Dedifferentiated amniotic fluid mesenchymal stem cell (primary cell): ENCODE results near the gene WDSUB1.
A peak's percentile ranks its signal among the peaks of the same experiment; 100 is the strongest.

ENCODE experiments used
- DNase-seq: peaks from one replicate; pipeline ENCODE4 v3.0.0-alpha.2; 2016; ENCODE audit errors: extremely low spot score

Gene WDSUB1, protein sequence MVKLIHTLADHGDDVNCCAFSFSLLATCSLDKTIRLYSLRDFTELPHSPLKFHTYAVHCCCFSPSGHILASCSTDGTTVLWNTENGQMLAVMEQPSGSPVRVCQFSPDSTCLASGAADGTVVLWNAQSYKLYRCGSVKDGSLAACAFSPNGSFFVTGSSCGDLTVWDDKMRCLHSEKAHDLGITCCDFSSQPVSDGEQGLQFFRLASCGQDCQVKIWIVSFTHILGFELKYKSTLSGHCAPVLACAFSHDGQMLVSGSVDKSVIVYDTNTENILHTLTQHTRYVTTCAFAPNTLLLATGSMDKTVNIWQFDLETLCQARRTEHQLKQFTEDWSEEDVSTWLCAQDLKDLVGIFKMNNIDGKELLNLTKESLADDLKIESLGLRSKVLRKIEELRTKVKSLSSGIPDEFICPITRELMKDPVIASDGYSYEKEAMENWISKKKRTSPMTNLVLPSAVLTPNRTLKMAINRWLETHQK

DNA sequence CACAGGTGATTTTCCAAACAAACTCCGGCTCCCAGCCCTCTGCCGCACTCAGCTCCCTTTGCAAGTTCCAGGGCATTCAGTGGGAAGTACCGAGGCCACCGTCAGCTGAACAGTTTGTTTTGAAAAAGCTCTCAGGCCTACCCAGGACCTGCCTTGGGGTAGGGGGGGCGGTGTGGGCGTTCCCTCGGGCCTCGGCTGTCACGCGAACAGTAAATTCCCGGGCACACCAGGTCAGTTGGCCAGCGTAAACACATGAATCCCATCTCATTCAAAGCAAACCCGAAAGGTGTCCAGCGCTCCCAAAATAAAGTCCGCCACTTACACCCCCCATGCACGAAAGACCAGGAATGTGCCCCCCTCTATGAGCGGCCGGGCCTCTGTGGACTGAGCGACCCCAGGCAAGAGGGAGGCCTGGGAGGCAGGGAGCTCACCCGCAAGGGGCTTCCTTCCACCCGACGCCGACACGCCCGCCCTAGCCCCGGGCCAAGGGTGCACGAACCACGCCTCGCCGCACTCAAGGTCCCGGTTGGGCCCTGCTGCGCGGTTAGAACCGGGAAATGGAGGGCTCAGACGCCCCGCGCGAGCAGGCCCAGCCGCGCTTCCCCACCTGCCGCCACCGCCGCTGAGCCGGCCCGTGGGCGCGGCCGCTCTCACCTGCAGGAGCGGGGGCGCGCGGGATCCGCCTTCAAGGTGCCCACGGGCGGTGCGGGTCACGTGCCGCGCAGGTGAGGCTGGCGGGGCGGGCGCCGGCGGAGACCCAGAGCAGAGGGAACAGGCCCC lies at the start of gene WDSUB1:
Gene WDSUB1, minus strand, starts transcription at position 775 of the 780 bp plus-strand sequence. CDS start 3,634 bp downstream, outside the sequence.
- DNase-seq = peak; percentile 56

DNA sequence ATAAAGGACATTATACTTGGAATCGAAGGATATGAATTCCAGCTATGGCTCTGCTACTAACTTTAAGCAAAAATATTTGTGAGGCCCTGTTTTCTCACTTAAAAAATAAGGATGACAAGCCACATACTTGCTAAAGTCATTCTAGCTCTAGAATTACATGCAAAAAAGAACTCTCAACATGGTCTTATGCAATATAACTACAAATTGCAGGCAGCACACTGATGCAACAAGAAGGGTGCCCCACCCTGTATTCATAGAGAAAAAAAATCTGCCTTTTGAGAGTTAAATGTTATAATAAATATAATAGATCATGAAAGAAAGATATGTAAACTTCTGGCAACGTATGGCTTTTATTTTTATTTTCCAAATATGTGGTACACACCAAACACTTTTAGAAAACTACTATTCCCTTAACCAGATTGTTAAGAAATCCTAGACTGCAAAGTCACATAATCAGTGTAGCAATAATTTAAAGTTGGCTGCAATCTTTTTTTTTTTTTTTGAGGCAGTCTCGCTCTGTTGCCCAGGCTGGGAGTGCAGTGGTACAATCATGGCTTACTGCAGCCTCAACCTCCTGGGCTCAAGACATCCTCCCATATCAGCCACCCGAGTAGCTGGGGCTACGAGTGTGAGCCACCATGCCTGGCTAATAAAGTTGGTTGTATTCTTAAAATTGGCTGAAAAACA lies 40.2 kb upstream of the WDSUB1 start:
- DNase-seq = peak; percentile 96

DNA sequence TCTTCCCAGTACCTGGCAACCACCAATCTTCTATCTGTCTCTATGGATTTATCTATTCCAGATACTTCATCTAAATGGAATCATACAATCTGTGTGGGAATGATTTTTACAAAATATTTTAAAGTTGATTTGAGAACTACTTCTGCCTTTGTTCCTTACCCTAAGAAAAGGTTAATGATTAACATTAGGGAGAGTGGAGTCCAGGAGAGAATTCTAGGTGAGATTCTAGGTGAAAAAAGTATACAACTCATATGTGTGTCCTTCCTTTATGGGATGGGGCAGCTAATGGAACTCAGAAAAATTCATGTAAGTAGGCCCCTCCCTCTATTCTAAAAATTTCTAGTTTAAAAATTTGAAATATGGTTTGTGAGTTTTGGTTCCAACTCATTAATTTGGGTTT lies 35.9 kb upstream of the WDSUB1 start:
- no peak for DNase-seq

DNA sequence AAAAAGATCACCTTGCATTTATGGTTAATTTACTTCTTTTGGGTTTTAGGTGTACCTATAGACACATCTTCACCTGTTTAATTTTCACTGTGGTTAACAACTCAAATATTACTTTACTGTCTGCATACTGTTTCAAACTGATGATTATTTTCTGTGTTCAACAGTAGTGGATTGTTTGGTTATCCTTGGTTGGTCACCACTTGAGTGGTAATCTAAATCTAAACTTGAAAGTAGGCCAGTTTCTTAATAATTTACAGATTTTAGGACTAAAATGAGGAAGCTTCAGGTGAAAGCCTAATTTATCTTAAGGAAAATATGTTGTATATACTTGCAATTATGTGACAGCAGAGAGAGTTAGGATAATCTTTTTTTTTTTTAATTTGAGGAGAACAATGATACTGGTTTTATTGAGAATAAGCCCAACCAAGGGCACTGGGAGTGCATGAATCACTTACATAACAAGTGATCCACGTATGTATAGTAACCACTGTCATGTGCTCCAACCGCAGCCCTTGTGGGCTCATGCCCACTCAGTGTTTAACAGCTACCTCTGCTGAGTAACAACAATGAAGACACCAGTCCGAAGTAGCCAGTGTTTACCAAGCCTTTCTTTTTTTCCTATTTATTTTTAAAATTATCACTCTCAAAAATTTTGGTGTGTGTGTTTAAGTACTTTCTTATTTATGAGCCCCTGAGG lies 31.0 kb upstream of the WDSUB1 start:
- no peak for DNase-seq

DNA sequence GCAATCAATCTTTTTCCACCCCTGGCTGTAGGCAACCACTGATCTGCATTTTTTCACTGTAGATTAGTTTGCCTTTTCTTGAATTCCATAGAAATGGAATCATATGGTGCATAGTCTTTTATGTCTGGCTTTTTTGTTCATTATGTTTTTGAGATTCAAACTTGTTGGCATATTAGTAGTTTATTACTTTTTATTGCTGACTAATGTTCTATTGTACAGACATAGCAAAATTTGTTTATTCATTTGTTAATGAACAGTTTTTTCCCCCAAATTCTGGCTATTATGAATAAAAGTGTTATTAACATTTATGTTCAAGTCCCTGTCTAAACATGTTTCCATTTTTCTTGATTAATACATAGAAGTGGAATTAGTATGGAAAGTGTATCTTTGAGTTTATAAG lies 21.4 kb upstream of the WDSUB1 start:
- no peak for DNase-seq

DNA sequence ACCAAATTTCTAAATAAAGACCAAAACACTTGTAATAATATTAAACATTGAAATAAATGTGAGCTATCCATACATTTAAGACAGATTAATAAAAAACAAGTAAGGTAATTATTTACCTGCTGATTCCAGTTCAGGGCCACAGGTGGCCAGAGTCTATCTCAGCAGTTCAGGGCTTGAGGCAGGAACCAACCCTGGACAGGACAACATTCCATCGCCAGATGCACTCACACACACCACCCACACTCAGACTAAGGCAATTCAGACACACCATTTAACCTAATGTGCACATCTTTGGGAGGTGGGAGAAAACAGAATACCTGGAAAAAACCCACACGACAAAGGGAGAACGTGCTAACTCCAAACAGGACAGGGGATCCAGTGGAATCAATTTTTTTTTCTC lies 14.1 kb upstream of the WDSUB1 start:
- no peak for DNase-seq

DNA sequence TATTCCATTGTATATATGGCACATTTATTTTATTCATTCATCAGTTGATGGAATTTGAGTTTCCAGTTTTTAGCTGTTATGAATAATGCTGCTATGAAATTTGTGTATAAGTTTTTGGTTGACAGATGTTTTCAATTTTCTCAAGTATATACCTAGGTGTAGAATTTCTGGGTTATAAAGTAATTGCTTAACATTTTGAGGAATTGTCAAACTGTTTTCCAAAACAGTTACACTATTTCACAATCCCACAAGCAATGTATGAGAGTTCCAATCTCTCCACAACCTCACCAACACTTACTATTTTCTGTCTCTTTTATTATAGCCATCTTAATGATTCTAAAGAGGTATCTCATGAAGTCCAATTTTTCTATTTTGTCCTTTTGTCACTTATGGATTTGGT lies 12.5 kb upstream of the WDSUB1 start:
- no peak for DNase-seq

DNA sequence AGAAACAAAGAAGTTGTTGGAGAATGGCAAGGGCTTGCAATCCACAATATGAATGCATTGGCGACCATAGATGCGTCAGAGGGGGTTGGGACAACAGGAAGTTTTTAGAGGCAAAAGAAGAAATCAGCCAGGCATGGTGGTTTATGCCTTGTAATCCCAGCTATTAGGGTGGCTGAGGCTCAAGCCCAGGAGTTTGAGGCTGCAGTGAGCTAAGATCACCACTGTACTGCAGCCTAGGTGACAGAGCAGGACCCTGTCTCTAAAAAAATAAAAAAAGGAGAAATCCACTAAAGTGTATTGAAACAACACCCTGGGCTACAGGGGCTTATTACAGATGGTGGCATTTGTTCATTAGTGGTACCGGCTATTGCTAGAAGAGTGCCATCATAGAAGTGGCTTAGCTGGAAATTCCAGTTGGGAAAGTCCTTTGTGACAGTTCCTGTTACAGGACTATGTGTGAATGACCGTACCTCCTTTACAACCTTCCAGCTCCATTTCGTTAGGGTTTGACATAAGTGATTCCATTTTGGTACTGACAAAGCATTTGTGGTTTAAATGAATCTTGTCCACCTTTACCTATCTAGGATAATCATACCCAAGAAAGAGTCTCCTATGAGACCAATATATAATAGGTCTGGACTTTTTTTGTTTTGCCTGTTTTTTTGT lies 10.7 kb upstream of the WDSUB1 start:
- DNase-seq = no peak

DNA sequence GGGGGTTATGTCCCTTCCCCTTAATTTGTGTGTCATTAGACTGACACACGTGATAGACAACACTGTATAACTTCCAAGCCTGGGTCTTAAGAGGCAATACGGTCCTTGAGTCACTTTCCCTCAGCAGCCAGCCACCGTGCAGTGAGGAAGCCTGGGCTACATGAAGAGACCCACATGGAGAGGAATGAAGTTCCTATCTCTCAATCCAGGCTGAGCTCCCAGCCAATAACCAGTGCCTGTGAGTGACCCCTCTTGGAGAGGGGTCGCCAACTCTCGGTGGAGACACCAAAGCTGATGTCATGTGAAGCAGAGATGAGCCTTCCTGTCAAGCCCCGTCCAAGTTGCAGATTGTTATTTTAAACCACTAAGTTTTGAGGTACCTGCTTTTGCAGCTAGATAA lies 5.7 kb upstream of the WDSUB1 start:
- DNase-seq = no peak

DNA sequence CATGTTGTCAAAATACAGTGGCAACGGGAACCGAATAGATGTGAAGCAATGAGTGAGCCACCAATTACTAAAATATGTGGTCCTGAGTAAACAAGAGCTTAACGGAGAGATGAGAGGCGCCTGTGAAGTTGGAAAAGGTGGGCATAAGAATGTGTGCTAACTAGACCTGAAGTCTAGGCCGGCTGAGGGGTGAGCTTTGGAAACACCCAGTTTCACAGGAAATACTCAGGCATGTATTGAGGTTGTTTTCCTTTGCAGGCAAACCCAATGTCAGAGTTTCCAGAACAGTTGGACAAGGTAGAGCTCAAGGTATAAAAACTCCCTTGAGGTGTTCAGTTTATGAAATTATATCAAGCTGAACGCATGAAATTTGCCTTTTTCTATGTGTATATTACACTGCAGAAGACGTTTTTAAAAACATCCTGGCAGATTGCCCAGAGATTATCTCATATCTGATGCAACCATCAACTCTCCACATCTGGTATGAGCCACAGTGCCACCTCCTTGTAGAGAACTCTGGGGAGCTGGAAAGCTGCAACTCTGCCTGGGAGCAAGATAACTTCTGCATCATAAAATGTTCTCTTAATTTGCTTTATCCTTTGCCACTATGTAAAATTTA lies 3.9 kb upstream of the WDSUB1 start:
- peak; percentile 93 for DNase-seq

DNA sequence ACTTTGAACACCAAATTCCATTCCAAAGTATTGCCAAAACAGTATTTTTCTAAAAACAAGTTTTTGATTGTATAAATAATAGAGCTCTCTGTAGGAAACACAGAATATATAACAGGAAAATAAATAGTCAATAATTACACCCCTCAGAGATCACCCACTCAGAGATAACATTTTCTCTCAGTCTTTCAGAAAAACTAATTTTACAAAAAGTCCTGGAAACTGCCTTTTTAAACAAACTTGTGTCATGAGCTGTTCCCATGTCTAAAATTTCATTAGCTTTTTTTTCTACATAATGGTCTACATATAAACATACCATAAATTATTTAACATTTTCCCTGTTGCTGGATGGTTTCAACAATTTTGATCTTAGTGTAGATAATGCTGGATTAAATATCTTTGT lies 1.2 kb upstream of the WDSUB1 start:
- no peak for DNase-seq

DNA sequence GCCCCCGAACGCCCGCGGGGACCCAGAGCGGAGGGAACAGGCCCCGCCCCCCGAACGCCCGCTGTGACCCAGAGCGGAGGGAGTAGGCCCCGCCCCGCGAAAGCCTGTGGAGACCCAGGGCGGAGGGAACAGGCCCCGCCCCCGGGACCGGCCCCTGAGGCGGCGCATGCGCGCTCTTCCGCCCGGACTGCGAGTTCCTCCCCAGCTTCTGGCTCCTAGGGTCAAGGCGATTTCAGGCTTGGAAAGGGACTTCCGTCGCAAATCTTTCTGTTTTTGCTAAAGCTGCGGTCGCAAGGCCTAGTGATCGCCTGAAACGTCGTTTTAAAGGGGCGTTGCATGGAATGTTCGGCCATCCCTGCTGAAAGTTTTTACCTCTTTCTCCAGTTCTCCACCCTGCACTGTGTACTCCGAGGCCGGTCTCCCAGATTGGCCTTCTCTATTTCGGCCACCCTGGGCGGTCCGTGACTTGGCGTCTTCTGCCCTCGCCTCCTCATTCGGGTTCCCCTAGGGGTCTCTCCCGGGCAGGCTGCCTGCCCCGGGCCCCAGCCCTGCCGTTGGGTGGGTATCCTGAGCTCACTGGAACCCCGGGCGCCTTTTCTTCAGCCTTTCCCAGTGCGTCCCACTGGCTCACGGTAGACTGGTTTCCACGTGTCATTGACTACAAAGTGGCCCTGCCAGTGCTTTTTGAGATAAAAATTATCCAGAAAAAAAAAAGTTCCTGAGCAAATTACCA lies 372 bp upstream of the WDSUB1 start:
- DNase-seq = peak; percentile 94

DNA sequence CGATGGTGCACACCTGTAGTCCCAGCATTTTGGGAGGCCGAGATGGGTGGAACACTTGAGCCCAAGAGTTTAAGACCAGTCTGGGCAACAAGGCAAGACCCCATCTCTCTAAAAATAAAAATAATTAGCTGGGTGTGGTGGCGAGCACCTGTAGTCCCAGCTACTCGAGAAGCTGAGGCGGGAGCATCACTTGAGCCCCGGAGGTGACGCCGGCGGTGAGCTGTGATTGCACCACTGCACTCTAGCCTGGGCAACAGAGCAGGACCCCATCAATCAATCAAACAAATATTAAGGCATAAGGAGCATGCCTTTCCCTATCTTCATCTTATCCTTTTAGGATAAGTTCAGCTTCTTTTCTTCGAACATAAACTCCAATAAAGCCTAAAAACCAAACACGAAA lies 1.1 kb downstream of the WDSUB1 start:
- no peak for DNase-seq

DNA sequence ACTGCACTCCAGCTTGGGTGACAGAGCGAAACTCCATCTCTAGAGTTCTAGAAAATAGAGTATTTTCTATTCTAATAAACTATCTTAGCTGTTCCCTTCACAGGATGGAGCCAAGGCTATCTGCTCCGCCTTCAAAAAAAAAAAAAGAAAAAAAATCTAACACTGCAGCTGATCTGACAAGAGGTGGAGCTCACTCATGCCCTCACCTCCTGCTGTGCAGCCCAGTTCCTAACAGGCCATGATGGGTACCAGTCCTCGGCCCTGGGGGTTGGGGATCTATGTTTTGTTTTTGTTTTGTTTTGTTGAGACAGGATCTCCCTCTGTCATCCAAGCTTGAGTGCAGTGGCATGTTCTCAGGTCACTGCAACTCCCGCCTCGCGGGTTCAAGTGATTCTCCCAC lies 3.0 kb downstream of the WDSUB1 start:
- DNase-seq = no peak

DNA sequence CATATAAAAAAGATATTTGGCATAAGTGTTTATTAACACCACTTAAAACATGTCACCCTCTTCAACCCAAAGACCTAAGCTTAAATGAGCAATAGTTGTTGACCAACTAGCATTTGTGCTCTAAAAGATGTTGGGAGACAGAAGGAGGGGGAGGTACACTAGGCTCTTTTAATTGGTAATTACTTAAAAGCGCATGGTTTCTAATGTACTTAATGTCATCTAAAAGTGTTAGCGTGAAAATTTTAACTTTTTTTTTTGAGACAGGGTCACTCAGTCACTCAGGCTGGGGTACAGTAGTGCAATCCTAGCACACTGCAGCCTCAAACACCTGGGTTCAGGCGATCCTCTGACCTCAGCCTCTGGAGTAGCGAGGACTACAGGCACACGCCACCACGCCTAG lies 5.5 kb downstream of the WDSUB1 start:
- no peak for DNase-seq

DNA sequence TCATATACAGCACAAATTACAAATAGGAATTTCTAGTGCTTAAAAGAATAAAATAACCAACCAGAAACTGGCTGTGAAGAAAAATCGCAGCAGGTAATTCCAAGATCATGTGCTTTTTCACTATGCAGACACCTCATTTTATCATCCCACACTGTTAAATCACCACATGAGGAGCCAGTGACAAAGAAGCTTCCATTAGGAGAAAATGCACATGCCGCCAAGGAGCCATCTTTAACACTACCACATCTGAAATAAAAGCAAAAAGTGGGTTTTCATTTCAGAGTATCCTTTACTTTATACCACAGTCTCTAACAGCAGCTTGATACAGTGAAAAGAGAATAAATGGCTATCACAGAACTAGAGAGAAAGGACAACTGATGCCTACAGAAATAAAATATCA lies 6.8 kb downstream of the WDSUB1 start:
- DNase-seq = no peak

DNA sequence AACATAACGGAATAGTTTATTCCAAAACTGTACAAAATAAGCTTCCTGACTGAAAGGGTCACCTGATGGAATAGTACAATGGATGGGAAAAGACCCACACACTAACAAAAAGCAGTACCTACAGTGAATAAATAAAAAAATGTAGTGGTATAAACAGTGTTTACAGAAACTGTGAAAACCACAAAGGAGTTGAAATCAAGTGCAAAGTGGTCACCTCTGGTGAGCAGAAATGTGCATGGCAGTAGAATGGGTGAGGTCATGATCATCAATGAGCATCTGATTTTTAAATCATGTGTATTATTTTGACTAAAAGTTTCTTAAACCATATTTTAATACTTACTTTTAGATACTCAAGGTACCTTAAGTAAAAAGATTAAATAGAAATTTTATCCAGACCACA lies 11.4 kb downstream of the WDSUB1 start:
- DNase-seq = no peak

DNA sequence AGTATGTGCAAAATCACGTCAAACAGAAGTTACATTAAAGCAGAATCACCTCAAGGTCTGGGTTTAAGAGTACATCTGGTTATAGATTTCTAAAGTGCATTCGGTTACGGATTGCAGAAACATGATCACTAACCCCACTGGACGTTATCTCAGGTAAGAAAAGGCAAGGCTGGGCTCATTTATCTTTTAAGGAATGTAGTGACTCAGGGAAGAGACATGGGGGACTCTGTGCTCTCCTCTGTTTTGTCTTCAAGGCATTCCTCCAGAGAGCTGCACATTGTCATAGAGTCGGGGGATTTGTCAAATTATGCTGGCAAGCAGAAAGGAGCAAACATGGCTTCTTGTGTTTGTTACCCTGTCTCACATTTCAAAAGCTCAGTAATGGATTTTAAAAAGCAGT lies 14.3 kb downstream of the WDSUB1 start:
- DNase-seq = no peak

DNA sequence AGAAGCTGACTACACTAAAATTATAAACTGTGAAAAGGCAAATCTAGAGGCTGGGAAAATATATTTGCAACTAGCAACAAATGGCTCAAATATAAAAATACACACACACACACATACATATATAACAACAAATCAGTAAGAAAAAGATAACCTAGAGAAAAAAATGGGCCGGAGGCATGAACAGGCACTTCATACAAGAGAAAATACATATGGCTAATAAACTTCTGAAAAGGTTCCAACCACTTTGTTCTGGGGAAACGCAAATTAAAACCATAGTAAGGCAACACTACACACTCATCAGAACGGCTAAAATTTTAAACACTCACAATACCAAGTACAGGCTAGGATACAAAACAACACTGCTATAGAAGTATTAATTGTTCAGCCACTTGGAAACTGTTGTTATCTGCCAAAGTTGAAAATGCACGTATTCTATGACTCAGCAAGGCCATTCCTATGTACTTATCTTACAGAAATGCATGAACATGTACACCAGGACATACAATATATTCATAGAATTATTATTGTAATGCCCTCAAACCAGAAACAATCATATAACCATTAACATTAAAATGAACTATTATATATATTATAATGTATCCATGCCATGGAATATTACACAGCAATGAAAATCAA lies 15.6 kb downstream of the WDSUB1 start:
- no peak for DNase-seq

DNA sequence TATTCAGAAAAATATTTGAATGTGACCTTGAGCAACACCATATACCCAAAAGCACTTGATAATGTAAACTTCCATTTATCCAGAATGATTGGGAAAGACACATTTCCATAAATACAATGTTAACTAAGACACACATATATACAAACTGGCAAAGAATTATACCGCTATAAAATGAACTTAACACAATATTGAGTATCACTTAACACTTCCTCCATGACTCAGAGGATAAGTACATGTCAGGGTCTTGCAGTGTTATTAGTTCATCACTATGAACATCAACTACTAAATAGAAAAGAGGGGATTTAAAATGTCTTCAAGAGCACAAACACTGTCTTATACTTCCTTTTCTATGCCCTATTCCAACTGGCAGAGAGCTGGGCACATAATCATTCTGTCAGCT lies 18.6 kb downstream of the WDSUB1 start:
- DNase-seq = no peak
